OCI-LY7 (cell line): ENCODE results near the gene OPRM1. TPM values are rescaled to one million over a fixed set of nuclear protein-coding genes. Genes with fewer than 3 reads are reported as not detected.

Source experiments
- BruUV-seq: library from RNA; stranded (reverse); fragments of 400-500 nt; replicated peaks from 2 replicates; lab custom pipeline; 2021; lab: Mats Ljungman, UMichigan
- CTCF ChIA-PET: fragments of 300-600 bp; sonication (Branson Sonifier 250); formaldehyde crosslinking; loops from one replicate; lab custom pipeline; 2022; ENCODE audit warnings: antibody characterized with exemption; ENCODE audit not compliant: unreplicated experiment; lab: Charles Lee
- POLR2A ChIA-PET: fragments of 300-600 bp; sonication (Branson Sonifier 250); formaldehyde crosslinking; loops from one replicate; lab custom pipeline; 2022; ENCODE audit warnings: antibody characterized with exemption; lab: Charles Lee
- DNase-seq: peaks from one replicate; pipeline ENCODE4 v3.0.0-alpha.2; 2015; ENCODE audit warnings: low spot score
- H2AFZ ChIP-seq: fragments of 200-600 bp; sonication (generic), shearing (Covaris generic); 2 replicates; pipeline ENCODE4 v1.6.1; 2014; ENCODE audit warnings: mild to moderate bottlenecking, antibody characterized with exemption, low read length, moderate library complexity
- H3K27ac ChIP-seq: fragments of 200-600 bp; sonication (generic); 2 replicates; pipeline ENCODE4 v1.5.1; 2014; ENCODE audit warnings: mixed run types, low read depth, mild to moderate bottlenecking, moderate library complexity, low read length, inconsistent platforms; ENCODE audit not compliant: poor library complexity, severe bottlenecking
- H3K36me3 ChIP-seq: fragments of 200-600 bp; sonication (generic); 2 replicates; pipeline ENCODE4 v1.6.1; 2014; ENCODE audit warnings: mild to moderate bottlenecking, antibody characterized with exemption, low read length, moderate library complexity, mixed read lengths; ENCODE audit not compliant: insufficient read depth
- H3K4me1 ChIP-seq: fragments of 200-600 bp; sonication (generic); 2 replicates; pipeline ENCODE4 v1.5.1; 2014; ENCODE audit warnings: mild to moderate bottlenecking, low read length; ENCODE audit not compliant: insufficient read depth, poor library complexity, severe bottlenecking
- H3K4me2 ChIP-seq: fragments of 200-600 bp; sonication (generic); 2 replicates; pipeline ENCODE4 v1.6.1; 2014; ENCODE audit warnings: mild to moderate bottlenecking, low read length
- H3K4me3 ChIP-seq: fragments of 200-600 bp; sonication (generic); 2 replicates; pipeline ENCODE4 v1.5.1; 2014; ENCODE audit warnings: mild to moderate bottlenecking, low read depth, low read length; ENCODE audit not compliant: poor library complexity, severe bottlenecking
- H3K79me2 ChIP-seq: fragments of 200-600 bp; sonication (generic); 2 replicates; pipeline ENCODE4 v1.6.1; 2016; ENCODE audit warnings: low read depth, mild to moderate bottlenecking, low read length, moderate library complexity, mixed read lengths; ENCODE audit not compliant: insufficient read depth
- H3K9me2 ChIP-seq: fragments of 200-600 bp; sonication (generic); 2 replicates; pipeline ENCODE4 v1.6.1; 2016; ENCODE audit warnings: mild to moderate bottlenecking, low read length, mixed read lengths; ENCODE audit not compliant: insufficient read depth
- H3K9me3 ChIP-seq: fragments of 200-600 bp; sonication (generic); 2 replicates; pipeline ENCODE4 v1.6.1; 2014; ENCODE audit warnings: mild to moderate bottlenecking, mixed run types, low read length, mixed read lengths
- H4K20me1 ChIP-seq: fragments of 200-600 bp; sonication (generic); 2 replicates; pipeline ENCODE4 v1.6.1; 2014; ENCODE audit warnings: mild to moderate bottlenecking, antibody characterized with exemption, low read length, moderate library complexity, mixed read lengths; ENCODE audit not compliant: insufficient read depth
- CTCF ChIP-seq: fragments of 200-600 bp; sonication (generic); conservative IDR thresholded peaks from 2 replicates; pipeline ENCODE4 v1.5.1; 2014; ENCODE audit warnings: mild to moderate bottlenecking, antibody characterized with exemption, low read length, moderate library complexity, mixed read lengths
- EZH2phosphoT487 ChIP-seq: fragments of 200-600 bp; sonication (generic); IDR thresholded peaks from 2 replicates; pipeline ENCODE4 v1.6.1; 2018; ENCODE audit warnings: low read depth, borderline replicate concordance, mild to moderate bottlenecking, mixed run types, antibody characterized with exemption, low read length, moderate library complexity, mixed read lengths
- intact Hi-C: fragments of 100-400 bp; cut with micrococcal nuclease; formaldehyde crosslinking; loops from one replicate; pipeline ENCODE4 v1.10.0; 2022; ENCODE audit not compliant: unreplicated experiment
- total RNA-seq, 2 experiments: library from RNA; depleted of rRNA in 1 of 2; stranded (reverse); fragments of >200 nt in 1 of 2; shearing (Covaris generic) in 1 of 2; gene quantifications; 2 replicates each; pipeline ENCODE4 v1.2.3, GENCODE V29; 2014 to 2022

Gene OPRM1
- total RNA-seq, 2 experiments from 2014 or later, result not detected

- no peak for DNase-seq
- no TSS peak for BruUV-seq
- CTCF ChIA-PET, result no interaction called here
- intact Hi-C loops, result no loop called here
- Histone ChIP-seq H4K20me1 (no peaks in the 10 kb centered on the region), H3K79me2 (no peaks in the 10 kb centered on the region), H3K4me3 (no peak overlapping the region), H3K27ac (no peak overlapping the region), H3K9me2 (no peaks in the 10 kb centered on the region), H3K36me3 (no peaks in the 10 kb centered on the region), H2AFZ (no peak overlapping the region), H3K4me2 (no peak overlapping the region), H3K4me1 (no peaks in the 10 kb centered on the region), H3K9me3 (no peaks in the 10 kb centered on the region)
- TF ChIP-seq CTCF, result no peak
- TF ChIP-seq EZH2phosphoT487, result no peak
- POLR2A ChIA-PET, result interaction anchor here (0.6 to 1.0 kb wide), 3 partner anchors 9 to 74 kb away, joined by 3 read pairs; no protein-coding TSS in a partner anchor
Measured at GRCh38 chr6:154002894-154003293, 36.1 kb upstream of the OPRM1 start.

DNA sequence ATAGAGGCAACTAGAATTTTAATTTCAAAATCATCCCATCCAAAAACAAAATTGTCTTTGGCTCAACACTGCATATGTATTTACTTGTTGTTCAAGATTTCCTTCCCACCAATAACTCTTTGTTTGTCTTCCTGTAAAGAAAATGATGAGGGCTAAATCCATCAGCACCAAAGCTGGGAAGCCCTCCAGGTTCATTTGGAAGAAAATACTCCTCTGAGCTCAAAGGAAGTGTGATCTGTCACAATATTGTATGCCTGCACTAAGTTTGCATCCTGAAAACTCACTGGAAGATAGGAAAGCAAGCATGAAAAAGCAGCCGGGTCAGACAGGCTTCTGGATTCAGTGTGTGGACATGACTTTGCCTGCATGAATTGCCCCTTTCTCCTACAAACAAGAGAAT lies 28.7 kb upstream of the OPRM1 start:
- no peak for TF ChIP-seq EZH2phosphoT487
- TF ChIP-seq CTCF, result no peak
- no peak overlapping the region for H2AFZ ChIP-seq
- no peak overlapping the region for H3K27ac ChIP-seq
- ChIA-PET CTCF (no interaction called here), POLR2A (no interaction called here)
- no peaks in the 10 kb centered on the region for H3K4me1 ChIP-seq
- H4K20me1 ChIP-seq, result no peaks in the 10 kb centered on the region
- no peaks in the 10 kb centered on the region for H3K79me2 ChIP-seq
- no peaks in the 10 kb centered on the region for H3K9me3 ChIP-seq
- no peak overlapping the region for H3K4me2 ChIP-seq
- H3K9me2 ChIP-seq, result no peaks in the 10 kb centered on the region
- no peak overlapping the region for H3K4me3 ChIP-seq
- no peaks in the 10 kb centered on the region for H3K36me3 ChIP-seq
- no TSS peak for BruUV-seq
- intact Hi-C loops, result no loop called here
- no peak for DNase-seq

DNA sequence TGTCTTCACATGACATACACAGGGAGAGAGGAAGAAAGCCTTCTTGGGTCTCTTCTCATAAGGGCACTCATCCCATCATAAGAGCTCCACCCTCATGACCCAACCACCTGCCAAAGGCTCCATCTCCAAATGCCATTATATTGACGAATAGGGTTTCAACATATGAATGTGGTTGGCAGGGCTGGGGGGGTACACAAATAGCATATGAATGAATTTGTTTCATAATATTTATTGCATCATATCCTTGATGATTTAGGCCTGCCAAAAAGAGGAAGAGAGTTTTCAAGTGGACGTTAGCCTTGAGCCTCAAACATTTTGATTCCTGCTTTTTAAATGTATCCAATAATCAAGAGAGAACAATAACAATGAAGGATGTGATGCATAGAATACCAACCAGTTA lies 26.2 kb upstream of the OPRM1 start:
- Histone ChIP-seq H3K36me3 (no peaks in the 10 kb centered on the region), H3K4me1 (no peaks in the 10 kb centered on the region), H4K20me1 (no peaks in the 10 kb centered on the region), H2AFZ (no peak overlapping the region), H3K9me2 (no peaks in the 10 kb centered on the region), H3K4me3 (no peak overlapping the region), H3K4me2 (no peak overlapping the region), H3K9me3 (no peaks in the 10 kb centered on the region), H3K27ac (no peak overlapping the region), H3K79me2 (no peaks in the 10 kb centered on the region)
- ChIA-PET POLR2A (interaction anchor here (0.7 to 1.0 kb wide), 3 partner anchors 10 to 59 kb away, joined by 3 read pairs; no protein-coding TSS in a partner anchor), CTCF (no interaction called here)
- no peak for TF ChIP-seq CTCF
- no peak for TF ChIP-seq EZH2phosphoT487
- intact Hi-C loops, result no loop called here
- DNase-seq, result no peak
- no TSS peak for BruUV-seq
